Placental epithelial cell (primary cell): ENCODE results near the gene CLCF1. TPM values are rescaled to one million over a fixed set of nuclear protein-coding genes. Genes with fewer than 3 reads are reported as not detected.

Source experiments
- small RNA-seq: library from RNA; depleted of rRNA; stranded (forward); fragments of <200 nt; gene quantifications from one replicate; pipeline ENCODE3, GENCODE V24; 2012
- total RNA-seq: library from RNA; depleted of rRNA; stranded (reverse); fragments of >200 nt; gene quantifications from 2 replicates; pipeline ENCODE4 v1.2.3, GENCODE V29; 2012

CLCF1 gene
- total RNA-seq: 17.8 and 22.8 TPM in 2 replicates

DNA sequence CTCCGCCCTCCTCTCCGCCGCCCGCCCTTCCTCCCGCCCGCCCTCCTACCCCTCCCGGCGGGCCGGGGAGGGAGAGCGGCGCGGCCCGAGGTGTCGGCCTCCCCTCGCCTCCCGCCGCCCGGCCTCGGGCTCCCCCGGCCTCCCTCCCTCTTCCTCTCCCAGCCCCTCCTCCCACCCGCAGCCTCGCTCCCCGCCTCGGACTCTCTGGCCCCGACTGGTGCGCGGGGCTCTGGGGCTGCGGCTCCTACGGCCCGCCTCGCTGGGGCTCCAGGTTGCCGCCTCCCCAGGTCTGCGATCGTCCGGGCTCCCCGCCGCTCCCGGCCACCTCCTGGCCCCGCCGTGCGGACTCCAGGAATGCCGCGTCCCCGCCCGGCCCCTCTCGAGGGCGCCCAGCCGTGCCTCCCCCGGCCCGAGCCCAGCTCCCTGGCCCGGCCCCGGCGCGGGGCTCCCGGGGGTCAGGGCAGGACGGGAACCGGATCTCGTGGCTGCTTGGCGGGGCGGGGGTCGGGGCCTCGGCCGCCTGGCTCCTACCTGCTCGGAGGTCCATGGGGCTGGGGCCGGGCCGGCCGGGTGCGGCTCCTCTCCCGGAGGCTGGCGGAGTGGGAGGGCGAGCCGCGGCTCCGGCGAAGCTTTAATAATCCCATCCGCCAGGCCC is at the start of gene CLCF1:
CLCF1 (minus strand) TSS at position 606 of the 655 bp plus-strand sequence; CDS start at position 547, 59 bp downstream.

DNA sequence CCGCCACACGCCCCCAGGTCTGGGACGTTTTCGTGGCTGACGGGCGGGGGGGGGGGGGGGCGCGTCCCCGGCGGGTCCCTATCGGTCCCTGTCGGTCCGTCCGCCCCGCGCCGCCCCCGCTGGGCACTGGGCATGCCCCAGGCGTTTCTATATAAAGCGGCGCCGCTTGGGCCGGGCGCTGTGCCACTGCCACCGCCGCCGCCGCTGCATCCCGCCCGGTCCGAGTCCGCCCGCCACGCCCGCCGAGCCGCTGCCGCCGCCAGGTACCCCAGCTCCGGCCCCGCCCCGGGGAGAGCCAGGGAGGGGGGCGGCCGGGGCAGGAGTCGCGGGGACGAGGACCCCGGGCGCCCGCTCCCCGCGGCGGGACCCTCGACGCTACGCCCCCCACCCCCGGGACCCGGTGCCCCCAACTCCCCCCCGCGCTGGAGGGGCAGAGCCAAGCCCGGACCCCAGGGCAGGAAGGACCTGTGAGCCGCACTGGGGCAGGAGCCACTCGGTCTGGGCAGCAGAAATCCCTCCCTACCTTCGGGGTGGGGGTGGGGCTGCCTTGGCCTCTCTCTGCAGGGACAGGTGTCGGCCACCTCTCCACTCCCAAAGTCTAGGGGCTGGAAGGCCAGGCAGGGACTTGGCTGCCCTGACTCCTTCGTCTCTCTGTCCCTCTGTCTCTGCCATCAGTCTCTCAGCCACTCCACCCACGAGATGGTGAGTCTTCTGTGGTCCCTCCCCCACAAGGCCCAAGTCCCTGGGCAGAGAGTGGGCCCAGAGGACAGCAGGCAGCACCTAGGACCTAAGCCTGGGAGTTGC is 42.3 kb upstream of the CLCF1 start, which contains the start of gene CARNS1:
CARNS1 (plus strand) TSS at position 178 of the 804 bp plus-strand sequence; CDS start at position 700, 522 bp downstream.

GRCh38 chr11:67401495-67402191 is 28.2 kb upstream of the CLCF1 start, which contains the start of gene PPP1CA:
Gene PPP1CA, minus strand, starts transcription at chr11:67401858. Its CDS starts 76 bp downstream, at chr11:67401782.

GRCh38 chr11:67391304-67392182 is 18.1 kb upstream of the CLCF1 start, which contains the start of gene RAD9A:
Gene RAD9A, plus strand, starts transcription at chr11:67391986. Its CDS starts 59 bp downstream, at chr11:67392045.

GRCh38 chr11:67353317-67354074 is 19.9 kb downstream of the CLCF1 start, which contains the start of gene POLD4:
Gene POLD4, minus strand, starts transcription at chr11:67353546. Its CDS starts 147 bp downstream, at chr11:67353399.

Small RNAs within 50 kb of the gene (small RNA-seq; reads per million reads assigned to genes)
- gene RN7SKP239 (not detected), gene RNU6-1238P (not detected)

Other genes starting within 250 kb of the CLCF1 start
- 27.5 and 40.4 TPM in 2 replicates for gene GRK2, start 107.1 kb downstream of the CLCF1 start, total RNA-seq
- 28.1 and 42.4 TPM in 2 replicates for gene ANKRD13D, start 84.3 kb downstream of the CLCF1 start, total RNA-seq
- gene SSH3, start 70.1 kb downstream of the CLCF1 start, total RNA-seq: 41.2 and 67.5 TPM in 2 replicates
- gene POLD4, start 20.1 kb downstream of the CLCF1 start, total RNA-seq: 64.9 and 71.1 TPM in 2 replicates
- gene RAD9A, start 18.4 kb upstream of the CLCF1 start, total RNA-seq: 10.7 and 18.8 TPM in 2 replicates
- gene PPP1CA, start 28.3 kb upstream of the CLCF1 start, total RNA-seq: 223 and 479 TPM in 2 replicates
- gene TBC1D10C, start 30.5 kb upstream of the CLCF1 start, total RNA-seq: under 0.01 TPM in 1 of 2 replicates, not detected in the other
- gene CARNS1, start 42.1 kb upstream of the CLCF1 start, total RNA-seq: under 0.01 TPM in 1 of 2 replicates, not detected in the other
- gene RPS6KB2, start 54.9 kb upstream of the CLCF1 start, total RNA-seq: 55.4 and 121 TPM in 2 replicates
- gene PTPRCAP, start 64.1 kb upstream of the CLCF1 start, total RNA-seq: 1.5 and 1.6 TPM in 2 replicates
- gene CORO1B, start 69.9 kb upstream of the CLCF1 start, total RNA-seq: 135 and 136 TPM in 2 replicates
- gene GPR152, start 79.1 kb upstream of the CLCF1 start, total RNA-seq: not detected in 2 replicates
- gene CABP4, start 81.8 kb upstream of the CLCF1 start, total RNA-seq: not detected in 2 replicates
- 27.5 and 62.4 TPM in 2 replicates for gene TMEM134, start 95.7 kb upstream of the CLCF1 start, total RNA-seq
- 69.5 and 122 TPM in 2 replicates for gene AIP, start 109.4 kb upstream of the CLCF1 start, total RNA-seq
- 42.4 and 45.5 TPM in 2 replicates for gene PITPNM1, start 131.8 kb upstream of the CLCF1 start, total RNA-seq
- gene CDK2AP2, start 134.6 kb upstream of the CLCF1 start, total RNA-seq: 19.6 and 52.8 TPM in 2 replicates
- gene CABP2, start 149.8 kb upstream of the CLCF1 start, total RNA-seq: not detected in 2 replicates
- gene GSTP1, start 210.2 kb upstream of the CLCF1 start, total RNA-seq: 1,369 and 1,673 TPM in 2 replicates
- gene NDUFV1, start 233.3 kb upstream of the CLCF1 start, total RNA-seq: 141 and 176 TPM in 2 replicates